Testis (tissue), 2 donors: Measurements from ENCODE around the gene CPA1.

Experiments used
- POLR2A ChIP-seq: fragments of 450-650 bp; IDR thresholded peaks from one replicate; pipeline ENCODE4 v1.6.1; 2017; ENCODE audit warnings: antibody characterized with exemption, mild to moderate bottlenecking, moderate library complexity
- TF ChIP-seq, protein P1 (sequence below), 3 experiments: fragments of 450-650 bp in 2 of 3; fragments of 200-600 bp in 1 of 3; sonication (generic) in 1 of 3; IDR thresholded peaks; one replicate each; pipeline ENCODE4 v1.5.1; 2016 to 2019; ENCODE audit warnings: antibody characterized with exemption in 3 of 3, mild to moderate bottlenecking in 2 of 3, moderate library complexity in 1 of 3

- TF ChIP-seq, protein P1, sequence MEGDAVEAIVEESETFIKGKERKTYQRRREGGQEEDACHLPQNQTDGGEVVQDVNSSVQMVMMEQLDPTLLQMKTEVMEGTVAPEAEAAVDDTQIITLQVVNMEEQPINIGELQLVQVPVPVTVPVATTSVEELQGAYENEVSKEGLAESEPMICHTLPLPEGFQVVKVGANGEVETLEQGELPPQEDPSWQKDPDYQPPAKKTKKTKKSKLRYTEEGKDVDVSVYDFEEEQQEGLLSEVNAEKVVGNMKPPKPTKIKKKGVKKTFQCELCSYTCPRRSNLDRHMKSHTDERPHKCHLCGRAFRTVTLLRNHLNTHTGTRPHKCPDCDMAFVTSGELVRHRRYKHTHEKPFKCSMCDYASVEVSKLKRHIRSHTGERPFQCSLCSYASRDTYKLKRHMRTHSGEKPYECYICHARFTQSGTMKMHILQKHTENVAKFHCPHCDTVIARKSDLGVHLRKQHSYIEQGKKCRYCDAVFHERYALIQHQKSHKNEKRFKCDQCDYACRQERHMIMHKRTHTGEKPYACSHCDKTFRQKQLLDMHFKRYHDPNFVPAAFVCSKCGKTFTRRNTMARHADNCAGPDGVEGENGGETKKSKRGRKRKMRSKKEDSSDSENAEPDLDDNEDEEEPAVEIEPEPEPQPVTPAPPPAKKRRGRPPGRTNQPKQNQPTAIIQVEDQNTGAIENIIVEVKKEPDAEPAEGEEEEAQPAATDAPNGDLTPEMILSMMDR (IDR thresholded peaks at IDR 0.05), result no peak
- no peak for TF ChIP-seq POLR2A
Measured at GRCh38 chr7:130365088-130365487, 15.2 kb upstream of the CPA1 start.
